ENCODE data around the gene MSI2.

The MSI2 gene

DNA sequence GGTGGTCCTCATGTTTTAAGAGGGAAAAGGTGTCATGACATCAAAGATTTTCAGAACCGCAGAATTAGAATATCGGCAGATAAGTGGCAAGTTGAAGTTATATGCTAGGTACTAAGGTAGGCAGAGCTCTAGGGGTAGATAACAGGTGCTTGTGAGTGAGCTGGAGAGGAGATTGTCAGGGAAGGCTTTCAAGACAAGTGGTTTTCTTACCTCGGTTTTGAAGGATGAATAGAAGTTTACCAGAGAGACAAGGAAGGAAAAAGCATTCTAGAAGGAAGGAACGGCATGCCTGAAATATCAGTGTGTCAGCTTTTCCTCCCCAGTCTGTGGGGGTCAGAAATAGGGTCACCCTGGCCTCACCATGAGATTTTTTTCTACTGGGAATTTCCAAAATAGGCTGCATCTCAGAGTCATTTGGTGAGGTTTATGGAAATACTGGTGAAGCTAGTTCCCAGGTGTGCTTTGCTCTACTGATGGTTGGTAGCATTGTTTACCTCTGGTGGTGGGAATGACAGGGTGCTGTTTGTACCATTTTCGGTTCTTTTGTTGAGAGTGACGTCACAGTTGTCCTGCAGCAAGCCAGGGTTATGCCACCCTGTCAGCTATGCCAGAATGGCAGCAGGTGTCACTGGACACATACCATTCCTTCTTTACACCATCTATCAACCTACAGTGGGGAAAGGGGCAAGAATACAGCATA lies 112.5 kb downstream of the MSI2 start:
- no peak for DNase-seq (ENCODE audit: low read depth in 2 of 2)

DNA sequence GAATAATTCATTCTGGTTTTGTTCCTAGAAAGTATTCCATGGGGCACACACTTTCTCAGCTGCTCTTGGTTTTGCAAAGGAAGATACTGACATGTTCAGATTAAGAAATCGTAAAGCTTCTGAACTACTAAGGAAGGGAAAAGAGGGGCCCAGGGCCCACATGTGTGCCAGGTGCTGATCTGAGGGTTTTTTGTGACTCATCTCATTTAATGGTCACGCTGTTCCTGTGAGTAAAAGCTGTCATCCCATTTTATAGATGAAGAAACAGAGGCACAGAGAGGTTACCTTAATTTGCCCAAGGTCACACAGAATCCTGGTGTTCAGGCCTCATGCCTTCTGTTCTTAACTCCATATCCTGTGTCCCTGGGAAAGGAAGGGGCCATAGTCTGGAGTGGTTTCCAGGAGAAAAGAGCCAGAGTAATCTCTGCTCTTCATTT lies 113.2 kb downstream of the MSI2 start:
- DNase-seq (ENCODE audit: low read depth in 2 of 2), result no peak

GRCh38 chr17:57370037-57370581 lies 113.8 kb downstream of the MSI2 start:
- no peak for DNase-seq (ENCODE audit: low read depth in 2 of 2)

- DNase-seq (ENCODE audit: low read depth in 2 of 2), result no peak
Observed at GRCh38 chr17:57370619-57371018, 114.3 kb downstream of the MSI2 start.

- no peak for DNase-seq (ENCODE audit: low read depth in 2 of 2)
Observed at GRCh38 chr17:57372156-57372555, 115.8 kb downstream of the MSI2 start.

DNA sequence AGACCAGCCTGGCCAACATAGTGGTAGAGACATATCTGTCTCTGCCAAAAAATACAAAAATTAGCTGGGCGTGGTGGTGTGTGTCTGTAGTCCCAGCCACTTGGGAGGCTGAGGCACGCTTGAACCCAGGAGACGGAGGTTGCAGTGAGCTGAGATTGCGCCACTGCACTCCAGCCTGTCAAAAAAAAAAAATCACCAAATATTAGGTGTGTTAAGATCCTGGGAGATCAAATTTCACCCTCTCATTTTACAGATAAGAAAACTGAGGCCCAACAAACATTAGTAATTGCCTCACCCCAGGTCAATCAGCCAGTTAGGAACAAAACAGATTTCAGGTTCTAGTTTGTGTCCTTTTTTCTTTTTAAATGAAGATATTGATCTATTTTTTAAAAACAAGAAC lies 116.7 kb downstream of the MSI2 start:
- no peak for DNase-seq (ENCODE audit: low read depth in 2 of 2)

- no peak for DNase-seq (ENCODE audit: low read depth in 2 of 2)
Observed at GRCh38 chr17:57373756-57374155, 117.4 kb downstream of the MSI2 start.

- DNase-seq (ENCODE audit: low read depth in 2 of 2), result no peak
Observed at GRCh38 chr17:57375040-57375769, 118.9 kb downstream of the MSI2 start.

DNA sequence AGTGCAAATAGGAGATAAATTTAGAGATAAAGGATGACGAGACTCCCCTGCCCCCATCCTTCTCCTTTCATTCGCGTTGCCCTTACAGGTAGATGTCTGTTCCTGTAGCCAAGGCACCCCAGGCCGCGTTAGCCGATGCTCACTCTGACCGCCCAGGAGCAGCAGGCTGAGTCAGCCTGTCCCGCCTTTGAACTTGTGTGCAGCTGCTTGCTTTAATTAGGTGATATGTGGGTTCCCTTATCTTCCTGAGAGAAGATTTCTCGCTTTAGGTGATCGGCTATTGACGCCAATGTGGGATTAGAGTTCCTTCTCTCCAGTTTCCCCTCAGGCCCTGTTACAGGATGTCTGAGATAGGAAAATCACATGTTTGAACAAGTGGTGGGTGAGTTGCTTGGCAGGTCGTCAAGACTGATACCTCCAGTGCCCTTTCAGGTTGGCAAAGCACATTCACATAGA lies 119.5 kb downstream of the MSI2 start:
- no peak for DNase-seq (ENCODE audit: low read depth in 2 of 2)

- no peak for DNase-seq (ENCODE audit: low read depth in 2 of 2)
Observed at GRCh38 chr17:57377094-57377493, 120.8 kb downstream of the MSI2 start.

DNA sequence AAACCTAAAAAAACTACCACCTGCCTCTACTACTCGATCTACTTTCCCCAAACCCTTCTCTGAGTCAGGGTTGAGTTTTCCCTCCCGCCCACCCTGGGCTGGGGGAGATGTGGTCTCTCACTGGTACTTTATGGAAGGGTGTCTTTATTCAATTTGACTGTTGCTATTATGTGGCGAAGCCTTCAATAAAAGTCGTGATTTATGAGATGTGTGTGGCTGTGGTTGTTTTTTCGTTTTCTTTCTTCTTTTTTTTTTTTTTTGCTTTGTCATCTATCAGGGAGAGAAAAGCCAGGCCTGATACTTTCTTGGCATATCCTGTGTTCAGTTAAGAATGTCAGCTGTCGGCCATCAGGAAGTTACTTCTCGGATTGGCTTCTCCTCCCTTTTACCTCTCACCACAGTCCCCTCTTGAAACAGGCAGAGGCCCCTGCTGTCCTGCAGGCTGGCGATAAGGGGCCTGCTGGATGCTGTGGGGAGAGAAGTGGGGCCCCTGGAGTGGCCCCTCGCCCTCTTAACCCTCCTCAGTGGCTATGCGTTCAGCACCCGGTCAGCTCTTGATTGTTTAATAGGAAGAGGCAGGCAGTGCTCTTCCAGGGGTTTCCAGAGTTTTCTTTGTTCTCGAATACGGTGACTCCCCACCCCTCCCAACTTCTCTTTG lies 123.0 kb downstream of the MSI2 start:
- no peak for DNase-seq (ENCODE audit: low read depth in 2 of 2)

DNA sequence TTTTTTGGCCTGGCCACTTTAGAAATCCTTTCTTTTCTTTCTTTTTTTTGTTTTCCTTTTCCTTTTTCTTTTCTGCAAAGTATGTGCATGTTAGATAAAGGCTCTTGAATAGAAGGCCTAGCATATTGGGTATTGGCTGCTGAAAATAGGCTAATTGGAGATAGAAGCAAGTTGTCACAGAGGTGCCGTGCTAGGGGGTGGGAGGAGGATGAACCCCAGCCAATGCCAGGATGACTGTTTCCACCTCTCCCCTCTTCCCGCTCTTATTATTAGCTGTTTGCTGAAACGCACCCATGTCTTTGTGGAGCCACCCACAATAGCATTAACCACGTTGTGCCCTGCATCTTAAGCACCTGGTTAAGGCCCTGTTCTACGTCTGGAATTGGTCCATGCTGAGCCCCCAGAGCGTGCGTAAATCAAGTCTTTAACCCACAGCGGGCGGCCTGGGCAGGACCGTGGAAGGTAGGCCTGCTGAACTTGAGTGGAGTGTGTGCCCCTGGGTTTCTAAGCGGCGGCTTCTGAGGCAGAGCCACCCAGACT lies 123.6 kb downstream of the MSI2 start:
- DNase-seq (ENCODE audit: low read depth in 2 of 2), result no peak

DNA sequence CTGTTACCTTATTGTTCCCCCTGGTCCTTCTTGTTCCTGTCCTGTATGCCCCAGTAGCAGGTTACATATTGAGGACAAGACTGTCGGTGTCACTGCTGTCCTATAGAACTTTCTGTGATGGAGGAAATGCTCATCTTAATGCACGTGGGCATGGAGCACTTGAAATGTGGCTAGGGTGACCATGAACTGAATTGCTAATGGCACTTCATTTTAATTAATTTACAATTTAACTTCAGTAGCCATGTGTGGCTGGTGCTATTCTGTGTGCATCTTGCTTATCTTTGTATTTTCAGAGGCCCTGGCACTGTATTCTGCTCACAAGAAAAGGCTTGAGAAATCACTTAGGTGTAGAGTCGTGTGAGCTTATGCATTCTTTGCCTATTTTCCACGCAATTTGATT lies 125.2 kb downstream of the MSI2 start:
- DNase-seq (ENCODE audit: low read depth in 2 of 2), result no peak

DNA sequence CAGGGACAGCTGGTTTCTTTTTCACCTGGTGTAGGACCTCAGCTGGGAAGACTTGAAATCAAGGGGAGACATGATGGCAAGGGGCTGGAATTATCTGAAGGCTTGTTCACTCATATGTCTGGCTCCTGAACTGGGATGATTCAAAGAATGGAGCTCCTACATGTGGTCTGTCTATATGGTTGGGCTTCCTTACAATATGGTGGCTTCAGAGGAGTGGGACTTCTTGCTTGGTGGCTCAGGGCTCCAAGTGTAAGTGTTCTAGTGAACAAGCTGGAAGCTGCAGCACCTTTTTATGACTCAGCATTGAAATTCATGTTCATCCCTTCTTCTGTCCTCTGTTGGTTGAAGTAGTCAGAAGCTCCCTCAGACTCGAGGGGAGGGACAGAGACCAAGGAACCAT lies 127.9 kb downstream of the MSI2 start:
- DNase-seq (ENCODE audit: low read depth in 2 of 2), result no peak

GRCh38 chr17:57385975-57386374 lies 129.7 kb downstream of the MSI2 start:
- DNase-seq (ENCODE audit: low read depth in 2 of 2), result no peak

DNA sequence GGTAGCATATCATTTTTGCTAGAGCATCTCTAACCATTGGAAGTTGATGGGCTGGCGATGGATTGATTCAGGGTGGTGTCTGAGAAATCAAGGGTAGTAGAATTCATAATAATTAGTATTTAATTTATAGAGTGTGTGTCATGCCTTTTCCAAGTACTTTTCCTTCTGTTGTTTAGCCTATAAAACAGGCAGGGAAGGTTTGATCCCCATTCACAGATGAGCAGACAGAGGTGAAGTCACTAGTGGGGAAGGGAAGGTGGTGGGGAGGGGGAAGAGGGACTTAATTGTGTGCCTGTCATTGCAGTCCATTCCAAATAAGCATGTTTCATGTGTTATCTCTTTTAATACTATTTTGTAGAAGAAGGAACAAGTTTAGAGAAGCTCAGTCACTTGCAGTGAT lies 131.3 kb downstream of the MSI2 start:
- DNase-seq (ENCODE audit: low read depth in 2 of 2), result no peak

DNA sequence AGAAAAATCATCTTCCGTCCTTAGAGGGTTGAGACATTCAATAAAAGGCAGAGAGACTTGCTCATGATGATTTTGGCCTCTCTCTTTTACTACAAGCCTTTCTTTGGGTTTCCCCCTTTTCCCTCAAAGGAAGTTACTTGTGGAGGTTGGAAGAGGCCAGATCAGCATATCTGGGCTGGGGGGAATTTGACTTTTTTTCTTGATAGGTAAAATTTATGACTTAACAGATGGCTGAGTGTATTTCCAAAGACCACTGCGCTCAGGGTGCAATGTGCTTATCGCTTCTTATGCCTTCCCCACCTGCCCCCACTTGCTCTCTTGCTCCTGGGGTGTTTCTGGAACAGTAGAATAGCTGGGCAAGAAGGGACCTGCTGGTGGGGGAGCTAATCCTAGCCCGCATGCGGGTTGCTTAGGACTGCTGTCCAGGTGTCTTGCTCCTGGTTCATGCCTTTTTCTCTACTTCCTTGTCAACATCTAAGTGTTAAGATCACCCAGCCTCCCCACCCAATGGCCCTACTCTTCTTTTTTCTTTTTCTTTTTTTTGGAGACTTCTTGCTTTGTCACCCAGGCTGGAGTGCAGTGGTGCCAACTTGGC lies 131.9 kb downstream of the MSI2 start:
- no peak for DNase-seq (ENCODE audit: low read depth in 2 of 2)

DNA sequence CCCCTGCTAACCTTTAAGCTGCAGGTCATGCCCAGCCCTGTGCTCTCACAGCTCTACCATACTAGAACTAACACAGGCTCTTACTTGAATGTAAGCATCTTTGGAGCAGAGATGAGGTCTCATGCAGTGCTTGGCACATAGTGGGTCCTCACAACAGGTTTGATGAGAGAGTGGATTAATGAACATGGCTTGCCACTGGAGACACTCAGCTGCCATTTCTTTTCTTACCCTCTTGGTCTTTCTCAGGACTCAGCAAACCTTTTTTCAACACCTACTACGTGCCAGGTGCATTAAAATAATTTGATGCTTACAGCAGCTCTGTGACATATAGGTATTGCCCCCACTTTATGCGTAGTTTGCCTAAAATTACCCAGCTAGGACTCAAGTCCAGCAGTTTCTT lies 133.2 kb downstream of the MSI2 start:
- no peak for DNase-seq (ENCODE audit: low read depth in 2 of 2)

- DNase-seq (ENCODE audit: low read depth in 2 of 2), result no peak
Observed at GRCh38 chr17:57391076-57391825, 134.9 kb downstream of the MSI2 start.

GRCh38 chr17:57391857-57392471 lies 135.6 kb downstream of the MSI2 start:
- DNase-seq (ENCODE audit: low read depth in 2 of 2), result no peak

GRCh38 chr17:57393368-57393767 lies 137.0 kb downstream of the MSI2 start:
- no peak for DNase-seq (ENCODE audit: low read depth in 2 of 2)
